Retinal pigment epithelial cell (primary cell): ENCODE results near the gene PSMF1.
"Not testable (repeated sequence)": the region's sequence is repeated elsewhere in the genome, so short reads cannot be mapped to it uniquely, and the experiment has no call there.

Experiments used
- DNase-seq: peaks from one replicate; pipeline ENCODE4 v3.0.0-alpha.2; 2010; ENCODE audit warnings: low read depth
- H3K4me3 ChIP-seq: 2 replicates; pipeline ENCODE4 v1.5.1; 2011; ENCODE audit warnings: mild to moderate bottlenecking, low read length, control low read depth, moderate library complexity
- CTCF ChIP-seq: conservative IDR thresholded peaks from 2 replicates; pipeline ENCODE4 v1.5.1; 2011; ENCODE audit warnings: low read depth, low read length, control low read depth, inconsistent platforms

Gene PSMF1

DNA sequence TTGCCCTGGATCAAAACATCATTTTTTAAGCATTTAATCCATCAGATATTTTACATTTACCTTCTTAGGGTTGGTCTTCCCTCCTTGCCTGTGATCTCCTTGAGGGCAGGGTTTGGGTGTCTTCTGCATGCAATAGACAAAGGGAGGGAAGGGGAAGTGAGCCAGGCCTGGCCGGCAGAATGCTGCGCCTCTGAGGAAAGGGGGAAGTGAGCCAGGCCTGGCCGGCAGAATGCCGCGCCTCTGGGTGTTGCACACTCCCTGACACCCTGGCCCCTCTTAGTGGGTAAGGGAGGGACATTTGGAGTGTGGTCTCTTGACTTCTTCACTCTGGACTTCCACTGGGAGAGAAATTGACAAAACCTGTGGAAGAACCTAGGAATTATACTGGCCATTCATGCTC lies 12.4 kb downstream of the PSMF1 start:
- no peak for TF ChIP-seq CTCF

DNA sequence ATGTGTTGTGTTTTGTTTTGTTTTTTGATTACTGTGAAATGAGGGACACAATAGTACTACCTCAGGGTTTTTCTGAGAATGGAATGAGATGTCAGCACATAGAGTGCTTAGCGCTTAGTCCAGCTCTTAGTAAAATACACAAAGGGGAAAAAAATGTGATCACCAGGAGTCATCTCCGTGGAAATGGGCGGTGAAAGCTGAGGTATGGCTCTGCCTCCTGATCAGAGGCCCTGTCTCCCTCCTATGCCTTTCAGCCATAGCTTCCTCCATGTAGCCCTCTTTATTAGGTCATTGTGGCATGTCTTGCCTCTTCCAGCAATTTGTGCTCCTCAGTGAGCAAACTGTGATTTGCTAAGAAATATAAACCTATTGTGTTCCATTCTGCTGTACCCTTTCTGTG lies 13.0 kb downstream of the PSMF1 start:
- no peak overlapping the region for H3K4me3 ChIP-seq
- no peak for TF ChIP-seq CTCF
- no peak for DNase-seq

More for the DNA sequence above, 12.4 kb downstream of the PSMF1 start:
- DNase-seq, result no peak
- no peak overlapping the region for H3K4me3 ChIP-seq

DNA sequence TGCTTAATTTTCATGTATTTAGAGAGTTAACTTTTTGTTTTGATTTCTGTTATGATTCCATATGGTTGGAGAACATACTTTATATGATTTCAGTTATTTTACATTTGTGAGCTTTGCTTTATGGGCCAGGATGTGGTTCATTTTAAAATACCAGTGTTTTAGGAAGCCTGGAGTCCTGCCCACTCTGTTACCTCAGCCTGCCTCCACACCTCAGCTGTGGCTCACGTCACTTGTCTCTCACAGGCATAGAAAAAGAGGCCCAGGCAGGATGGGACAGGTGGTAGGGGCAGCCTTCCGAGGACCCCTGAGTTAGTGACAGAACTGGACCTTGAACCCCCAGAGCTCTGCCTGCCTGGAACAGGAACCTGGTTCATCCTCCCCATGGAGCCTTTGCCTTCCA lies 16.0 kb downstream of the PSMF1 start:
- no peak for TF ChIP-seq CTCF
- H3K4me3 ChIP-seq, result no peak overlapping the region
- no peak for DNase-seq

DNA sequence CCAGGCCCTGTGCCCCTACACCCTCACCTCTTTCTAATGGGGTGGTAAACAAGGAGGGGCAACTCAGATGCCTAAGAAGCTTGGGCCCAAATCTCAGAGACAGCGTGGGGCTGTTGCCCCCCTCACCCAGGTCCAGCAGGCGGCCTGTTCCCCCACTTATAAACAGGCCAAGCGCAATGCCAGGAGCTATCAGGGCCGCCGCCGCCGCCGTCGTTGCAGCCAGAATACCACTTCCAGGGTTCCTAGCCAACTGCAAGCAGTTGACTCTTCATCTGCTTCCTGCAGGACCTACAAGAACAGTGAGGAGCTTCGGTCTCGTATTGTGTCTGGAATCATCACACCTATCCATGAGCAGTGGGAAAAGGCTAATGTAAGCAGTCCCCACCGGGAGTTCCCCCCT lies 16.4 kb downstream of the PSMF1 start:
- TF ChIP-seq CTCF, result no peak
- DNase-seq, result no peak
- H3K4me3 ChIP-seq, result no peak overlapping the region

DNA sequence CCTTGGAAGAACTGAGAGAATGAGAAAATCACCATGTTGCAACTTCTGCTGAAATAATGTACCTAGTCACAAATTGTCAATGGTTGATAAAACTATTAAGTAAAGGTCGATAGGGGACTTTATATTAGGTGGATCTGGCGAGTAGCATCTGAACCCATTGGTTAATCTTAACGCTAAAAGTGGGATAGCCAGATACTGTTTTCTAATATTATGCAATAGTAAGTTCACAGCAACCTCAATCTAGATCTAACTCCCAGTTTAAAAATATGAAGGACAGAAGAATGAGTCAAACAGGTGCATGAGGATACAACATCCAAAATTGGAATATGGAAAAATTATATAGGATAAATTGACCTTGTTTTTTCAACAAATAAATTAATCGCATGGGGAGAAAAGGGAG lies 18.8 kb downstream of the PSMF1 start:
- no peak for TF ChIP-seq CTCF
- no peak for DNase-seq
- no peak overlapping the region for H3K4me3 ChIP-seq

GRCh38 chr20:1144401-1145172 lies 26.2 kb downstream of the PSMF1 start:
- peak; percentile 34 for DNase-seq
- TF ChIP-seq CTCF, result no peak
- no peak overlapping the region for H3K4me3 ChIP-seq

DNA sequence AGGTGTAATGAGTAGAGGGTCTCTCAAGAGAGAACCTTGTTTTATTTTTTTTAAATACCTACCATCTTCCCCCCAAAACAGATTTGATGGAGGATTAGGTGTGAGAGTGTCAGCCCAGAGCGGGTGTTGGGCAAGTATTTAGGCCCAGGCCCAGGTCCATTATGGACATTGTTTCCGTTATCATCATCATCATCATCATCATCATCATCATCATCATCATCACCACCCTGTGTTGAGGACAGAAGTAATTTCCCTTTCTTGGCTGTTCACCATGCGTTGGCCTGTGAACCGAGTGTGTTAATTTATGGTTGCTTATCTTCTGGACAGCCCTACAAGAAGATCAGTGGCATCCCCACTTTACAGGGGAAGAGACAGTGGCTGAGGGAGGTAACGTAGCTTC lies 28.6 kb downstream of the PSMF1 start:
- DNase-seq, result no peak
- no peak for TF ChIP-seq CTCF
- H3K4me3 ChIP-seq, result no peak overlapping the region

DNA sequence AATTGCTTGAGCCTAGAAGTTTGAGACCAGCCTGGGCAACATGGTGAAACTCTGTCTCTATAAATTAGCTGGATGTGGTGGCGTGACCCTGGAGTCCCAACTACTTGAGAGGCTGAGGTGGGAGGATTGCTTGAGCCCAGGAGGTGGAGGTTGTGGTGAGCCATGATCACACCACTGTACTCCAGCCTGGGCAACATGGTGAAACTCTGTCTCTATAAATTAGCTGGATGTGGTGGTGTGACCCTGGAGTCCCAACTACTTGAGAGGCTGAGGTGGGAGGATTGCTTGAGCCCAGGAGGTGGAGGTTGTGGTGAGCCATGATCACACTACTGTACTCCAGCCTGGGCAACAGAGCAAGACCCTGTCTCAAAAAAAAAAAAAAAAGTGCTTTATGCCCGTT lies 31.4 kb downstream of the PSMF1 start:
- not testable (repeated sequence) for DNase-seq, H3K4me3 ChIP-seq
